OCI-LY1 (cell line): ENCODE data around the gene LAYN.

Source experiments
- CTCF ChIP-seq: fragments of 200-600 bp; sonication (generic), shearing (Covaris generic); IDR thresholded peaks from 2 replicates; pipeline ENCODE4 v1.5.1; 2017; ENCODE audit warnings: mild to moderate bottlenecking, antibody characterized with exemption, low read length, moderate library complexity, mixed read lengths
- EZH2 ChIP-seq: fragments of 200-600 bp; sonication (generic), shearing (Covaris generic); IDR thresholded peaks from 2 replicates; pipeline ENCODE4 v1.8.0; 2017; ENCODE audit warnings: borderline replicate concordance, mixed run types, mild to moderate bottlenecking, antibody characterized with exemption, low read length, moderate library complexity, mixed read lengths

GRCh38 chr11:111526501-111526900 lies 14.0 kb upstream of the LAYN start:
- TF ChIP-seq CTCF (no peak), EZH2 (no peak)
